Nephron (organoid): ENCODE results near the gene PTPRZ1.

Source experiments
- H3K27ac Mint-ChIP-seq, 3 experiments: 2 replicates each; pipeline ENCODE4 v1.8.0; 2020; ENCODE audit warnings: mixed read lengths in 3 of 3, mild to moderate bottlenecking in 2 of 3, moderate library complexity in 1 of 3
- H3K27me3 Mint-ChIP-seq: 2 replicates; pipeline ENCODE4 v1.8.0; 2021; ENCODE audit warnings: low read depth, mild to moderate bottlenecking, moderate library complexity, mixed read lengths
- H3K36me3 Mint-ChIP-seq: 2 replicates; pipeline ENCODE4 v1.8.0; 2020; ENCODE audit warnings: low read depth, mixed read lengths
- H3K4me1 Mint-ChIP-seq: 2 replicates; pipeline ENCODE4 v1.8.0; 2020; ENCODE audit warnings: mixed read lengths
- H3K4me3 Mint-ChIP-seq, 3 experiments: 2 replicates each; pipeline ENCODE4 v1.8.0; 2020; ENCODE audit warnings: mild to moderate bottlenecking in 3 of 3, mixed read lengths in 3 of 3, moderate library complexity in 2 of 3
- H3K9me3 Mint-ChIP-seq: 2 replicates; pipeline ENCODE4 v1.8.0; 2020; ENCODE audit warnings: mixed read lengths
- TF ChIP-seq, protein P1 (sequence below), 3 experiments: fragments of 200-600 bp; sonication (generic); IDR thresholded peaks; one replicate each; pipeline ENCODE4 v1.5.0; 2021; ENCODE audit warnings: antibody characterized with exemption in 3 of 3; ENCODE audit not compliant: unreplicated experiment in 3 of 3

Gene PTPRZ1

DNA sequence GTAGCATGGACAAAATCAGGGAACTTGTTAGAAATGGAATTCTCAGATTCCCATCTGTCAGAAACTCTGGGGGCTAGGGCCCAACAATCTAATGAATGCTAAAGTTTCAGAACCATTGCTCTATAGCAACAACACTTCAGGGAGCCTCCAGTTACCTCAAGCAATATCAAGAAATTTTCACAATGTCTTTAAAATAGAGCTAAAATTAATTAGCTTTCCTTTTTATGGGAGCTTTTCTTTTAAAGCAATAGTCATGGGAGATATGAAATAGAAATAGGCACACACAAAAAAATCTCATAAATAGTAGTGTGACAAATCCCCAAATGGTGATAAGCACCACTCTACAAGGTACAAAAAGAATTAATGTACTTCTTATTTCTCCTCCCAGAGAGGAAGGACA lies 190.2 kb downstream of the PTPRZ1 start:
- no peaks in the 10 kb centered on the region for H3K4me1 Mint-ChIP-seq
- TF ChIP-seq, protein P1, sequence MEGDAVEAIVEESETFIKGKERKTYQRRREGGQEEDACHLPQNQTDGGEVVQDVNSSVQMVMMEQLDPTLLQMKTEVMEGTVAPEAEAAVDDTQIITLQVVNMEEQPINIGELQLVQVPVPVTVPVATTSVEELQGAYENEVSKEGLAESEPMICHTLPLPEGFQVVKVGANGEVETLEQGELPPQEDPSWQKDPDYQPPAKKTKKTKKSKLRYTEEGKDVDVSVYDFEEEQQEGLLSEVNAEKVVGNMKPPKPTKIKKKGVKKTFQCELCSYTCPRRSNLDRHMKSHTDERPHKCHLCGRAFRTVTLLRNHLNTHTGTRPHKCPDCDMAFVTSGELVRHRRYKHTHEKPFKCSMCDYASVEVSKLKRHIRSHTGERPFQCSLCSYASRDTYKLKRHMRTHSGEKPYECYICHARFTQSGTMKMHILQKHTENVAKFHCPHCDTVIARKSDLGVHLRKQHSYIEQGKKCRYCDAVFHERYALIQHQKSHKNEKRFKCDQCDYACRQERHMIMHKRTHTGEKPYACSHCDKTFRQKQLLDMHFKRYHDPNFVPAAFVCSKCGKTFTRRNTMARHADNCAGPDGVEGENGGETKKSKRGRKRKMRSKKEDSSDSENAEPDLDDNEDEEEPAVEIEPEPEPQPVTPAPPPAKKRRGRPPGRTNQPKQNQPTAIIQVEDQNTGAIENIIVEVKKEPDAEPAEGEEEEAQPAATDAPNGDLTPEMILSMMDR (IDR thresholded peaks at IDR 0.05; ENCODE audit: unreplicated experiment in 3 of 3): no peak

DNA sequence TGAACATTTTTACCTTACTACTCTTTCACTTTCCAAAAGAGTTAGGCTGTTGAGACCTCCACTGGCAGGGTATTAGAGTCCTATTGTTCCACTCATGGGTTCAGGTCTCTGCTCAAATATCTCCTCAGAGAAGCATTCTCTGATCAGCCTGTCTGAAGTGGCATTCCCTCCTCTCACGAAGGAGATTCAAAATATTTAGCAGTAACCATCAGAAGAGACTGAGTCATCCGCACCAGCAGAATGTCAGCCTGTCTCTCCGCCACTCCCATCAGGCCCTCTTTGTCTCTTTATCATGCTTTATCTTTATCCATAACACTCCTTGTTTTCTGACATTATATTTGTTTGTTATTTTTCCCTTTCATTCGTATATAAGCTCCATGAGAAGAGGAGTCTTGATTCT lies 192.0 kb downstream of the PTPRZ1 start:
- Mint-ChIP-seq H3K27me3 (no peaks in the 10 kb centered on the region), H3K4me1 (no peaks in the 10 kb centered on the region), H3K4me3 (no peak overlapping the region), H3K36me3 (no peaks in the 10 kb centered on the region), H3K27ac (no peak overlapping the region), H3K9me3 (no peaks in the 10 kb centered on the region)
- TF ChIP-seq, protein P1 (IDR thresholded peaks at IDR 0.05; ENCODE audit: unreplicated experiment in 3 of 3): no peak

More for the DNA sequence above, 190.2 kb downstream of the PTPRZ1 start:
- Mint-ChIP-seq H3K36me3 (no peaks in the 10 kb centered on the region), H3K27me3 (no peaks in the 10 kb centered on the region), H3K9me3 (no peaks in the 10 kb centered on the region), H3K4me3 (no peak overlapping the region), H3K27ac (no peak overlapping the region)

DNA sequence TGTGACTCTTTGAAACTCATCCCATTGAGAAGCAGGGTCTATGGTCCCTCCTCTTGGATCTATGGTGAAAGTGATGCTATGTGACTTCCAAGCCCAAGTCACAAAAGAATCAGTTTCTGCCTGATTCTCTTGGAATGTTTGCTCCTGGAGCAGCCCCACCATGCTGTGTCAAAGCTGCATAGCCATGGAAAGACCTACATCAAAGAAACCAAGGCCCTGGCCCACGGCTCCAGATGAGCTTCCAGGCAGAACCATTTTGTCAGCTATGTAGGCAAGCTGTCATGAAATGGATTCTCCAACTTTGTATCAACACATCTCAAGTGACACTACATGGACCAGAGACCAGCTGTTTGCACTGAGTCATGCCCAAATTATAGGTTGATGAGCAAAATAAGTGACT lies 194.1 kb downstream of the PTPRZ1 start:
- H3K27ac Mint-ChIP-seq: no peak overlapping the region
- H3K36me3 Mint-ChIP-seq: no peaks in the 10 kb centered on the region
- H3K27me3 Mint-ChIP-seq: no peaks in the 10 kb centered on the region
- TF ChIP-seq, protein P1 (IDR thresholded peaks at IDR 0.05; ENCODE audit: unreplicated experiment in 3 of 3): no peak
- H3K4me3 Mint-ChIP-seq: no peak overlapping the region
- H3K4me1 Mint-ChIP-seq: no peaks in the 10 kb centered on the region
- no peaks in the 10 kb centered on the region for H3K9me3 Mint-ChIP-seq

DNA sequence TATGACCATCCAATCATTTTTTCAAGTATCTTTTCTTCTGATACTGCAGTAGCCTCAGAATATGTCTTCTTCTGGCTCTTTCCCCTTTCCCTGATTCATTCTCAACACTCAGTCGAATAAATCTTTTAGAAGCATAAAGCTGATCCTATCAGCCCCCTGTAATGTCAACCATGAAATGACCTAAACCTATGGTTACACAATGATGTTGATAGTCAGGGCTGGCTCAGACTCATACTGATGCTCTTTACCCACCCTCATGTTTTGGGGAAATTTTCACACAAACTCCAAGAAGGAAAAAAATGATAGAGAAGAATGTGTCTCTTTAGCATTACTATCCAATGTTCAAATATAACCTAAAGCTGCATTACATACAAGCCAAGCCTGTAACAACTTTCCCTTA lies 195.1 kb downstream of the PTPRZ1 start:
- Mint-ChIP-seq H3K9me3 (no peaks in the 10 kb centered on the region), H3K4me1 (no peaks in the 10 kb centered on the region), H3K27ac (no peak overlapping the region), H3K4me3 (no peak overlapping the region), H3K36me3 (peaks cover 2% of the 10 kb centered on the region), H3K27me3 (no peaks in the 10 kb centered on the region)
- TF ChIP-seq, protein P1 (IDR thresholded peaks at IDR 0.05; ENCODE audit: unreplicated experiment in 3 of 3): no peak

DNA sequence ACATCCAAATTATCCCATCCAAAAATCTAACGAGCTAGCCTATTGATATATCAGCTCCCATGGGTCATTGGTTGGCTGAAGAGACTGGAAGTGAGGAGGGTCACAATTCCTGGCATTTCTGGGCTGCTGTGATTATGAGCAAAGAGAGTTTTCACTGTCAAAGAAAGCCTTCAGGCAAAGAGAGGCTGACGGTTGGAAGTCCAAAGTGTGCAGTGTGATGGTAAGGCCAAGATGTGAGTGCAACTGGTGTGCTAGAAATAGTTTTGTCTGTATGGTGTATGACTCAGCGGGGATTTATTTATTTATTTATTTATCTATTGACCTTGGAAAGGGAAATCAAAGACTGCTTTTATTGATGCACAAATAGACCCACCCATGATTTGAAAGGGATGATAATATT lies 196.0 kb downstream of the PTPRZ1 start:
- TF ChIP-seq, protein P1 (IDR thresholded peaks at IDR 0.05; ENCODE audit: unreplicated experiment in 3 of 3): no peak
- H3K27me3 Mint-ChIP-seq: no peaks in the 10 kb centered on the region
- peaks cover 12% of the 10 kb centered on the region for H3K36me3 Mint-ChIP-seq
- no peaks in the 10 kb centered on the region for H3K9me3 Mint-ChIP-seq
- H3K4me3 Mint-ChIP-seq: no peak overlapping the region
- H3K27ac Mint-ChIP-seq: no peak overlapping the region
- no peaks in the 10 kb centered on the region for H3K4me1 Mint-ChIP-seq

DNA sequence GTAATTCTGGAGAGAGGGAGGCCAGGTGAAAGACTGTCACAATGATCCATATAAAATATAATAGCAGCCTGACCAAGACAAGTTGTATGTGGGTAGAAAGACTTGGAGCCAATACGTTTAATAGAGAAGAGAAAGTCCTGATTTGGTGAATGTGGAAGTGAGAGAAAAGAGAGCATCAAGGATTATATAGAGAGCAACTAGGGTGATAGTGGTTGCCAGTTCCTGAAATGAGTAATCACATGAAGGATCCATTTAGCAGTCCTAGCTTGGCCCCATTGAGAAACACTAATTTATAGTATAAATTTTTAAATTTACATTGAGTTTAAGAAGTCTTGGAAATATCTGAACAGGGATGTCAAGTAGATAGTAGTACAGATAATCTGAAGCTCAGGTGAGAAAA lies 197.1 kb downstream of the PTPRZ1 start:
- H3K4me3 Mint-ChIP-seq: no peak overlapping the region
- no peak overlapping the region for H3K27ac Mint-ChIP-seq
- no peaks in the 10 kb centered on the region for H3K4me1 Mint-ChIP-seq
- TF ChIP-seq, protein P1 (IDR thresholded peaks at IDR 0.05; ENCODE audit: unreplicated experiment in 3 of 3): no peak
- no peaks in the 10 kb centered on the region for H3K9me3 Mint-ChIP-seq
- no peaks in the 10 kb centered on the region for H3K27me3 Mint-ChIP-seq
- peaks cover 22% of the 10 kb centered on the region for H3K36me3 Mint-ChIP-seq
